Effector CD8-positive, alpha-beta T cell (primary cell): ENCODE measurements around the gene RC3H1.

Experiments used
- DNase-seq: peaks from one replicate; lab custom pipeline; 2025; lab: John Stamatoyannopoulos, UW

Gene RC3H1

GRCh38 chr1:173884701-173885100, 137.5 kb downstream of the RC3H1 start:
- no peak for DNase-seq
